Natural killer cell treated with Interleukin-12 subunit alpha and Interleukin-12 subunit beta and Interleukin-15 and Interleukin-18, amount 100 ng/mL, for 72 hours (primary cell): ENCODE measurements around the gene CKAP2L. TPM values are rescaled to one million over a fixed set of nuclear protein-coding genes. Genes with fewer than 3 reads are reported as not detected.

Source experiments
- ATAC-seq, 2 donors: fragments of 150-1000 bp; cut with Tn5 transposase in 1 of 2; sonication (Bioruptor Pico), chemical (Tn5 transposase) in 1 of 2; 2 replicates each; pipeline ENCODE4 v1.10.0; 2021
- DNase-seq: peaks from one replicate; pipeline ENCODE4 v3.0.0; 2022; ENCODE audit warnings: low spot score
- H3K27ac Mint-ChIP-seq, 2 donors: 1 replicate in 1 of 2; 2 replicates in 1 of 2; pipeline ENCODE4 v1.8.0; 2022; ENCODE audit warnings: mixed read lengths in 2 of 2, mild to moderate bottlenecking in 1 of 2, moderate library complexity in 1 of 2
- H3K27me3 Mint-ChIP-seq, 2 donors: 1 replicate in 1 of 2; 2 replicates in 1 of 2; pipeline ENCODE4 v1.8.0; 2022; ENCODE audit warnings: mixed read lengths in 2 of 2
- H3K36me3 Mint-ChIP-seq: one replicate; pipeline ENCODE4 v1.8.0; 2022; ENCODE audit warnings: mixed read lengths
- H3K4me1 Mint-ChIP-seq, 2 donors: 1 replicate in 1 of 2; 2 replicates in 1 of 2; pipeline ENCODE4 v1.8.0; 2022; ENCODE audit warnings: low read depth in 2 of 2, mixed read lengths in 2 of 2, mild to moderate bottlenecking in 1 of 2
- H3K4me3 Mint-ChIP-seq: one replicate; pipeline ENCODE4 v1.8.0; 2022; ENCODE audit warnings: mixed read lengths
- H3K9me3 Mint-ChIP-seq: 2 replicates; pipeline ENCODE4 v1.8.0; 2022; ENCODE audit warnings: mixed read lengths
- total RNA-seq, 2 donors: library from RNA; stranded (reverse); gene quantifications; one replicate each; pipeline ENCODE4 v1.2.3, GENCODE V29; 2022

The CKAP2L gene
- total RNA-seq, 2 donors from 2014 or later = 26.8 to 45.7 TPM

GRCh38 chr2:112787294-112787693 lies 22.9 kb upstream of the CKAP2L start:
- Mint-ChIP-seq H3K27me3 (peaks cover 0 to 17% of the 10 kb centered on the region in 2 donors), H3K4me3 (no peak overlapping the region), H3K4me1 (peaks cover 20 to 30% of the 10 kb centered on the region in 2 donors), H3K36me3 (no peaks in the 10 kb centered on the region), H3K27ac (peak overlapping the region in 1 of 2 donors; percentile 56), H3K9me3 (no peaks in the 10 kb centered on the region)
- no peak for DNase-seq
- ATAC-seq = no peak

- Mint-ChIP-seq H3K27ac (peak within 1 kb of the TSS; percentile 35 to 64), H3K9me3 (no peaks in the 10 kb centered on the region), H3K27me3 (peaks cover 0 to 17% of the 10 kb centered on the region in 2 donors), H3K4me3 (peak within 1 kb of the TSS; percentile 36), H3K36me3 (no peaks in the 10 kb centered on the region), H3K4me1 (peaks cover 20 to 38% of the 10 kb centered on the region in 2 donors)
- DNase-seq = peak; percentile 64
- peak; percentile 52 to 86 for ATAC-seq
Measured at GRCh38 chr2:112784199-112785189, 20.1 kb upstream of the CKAP2L start, which contains the start of gene IL1A. Gene IL1A, minus strand, starts transcription at chr2:112784493. Its CDS starts 723 bp downstream, at chr2:112783770.

- Mint-ChIP-seq H3K9me3 (no peaks in the 10 kb centered on the region), H3K27me3 (peaks cover 0 to 17% of the 10 kb centered on the region in 2 donors), H3K36me3 (no peaks in the 10 kb centered on the region), H3K27ac (peak overlapping the region in 1 of 2 donors; percentile 64), H3K4me1 (peaks cover 20 to 38% of the 10 kb centered on the region in 2 donors), H3K4me3 (no peak overlapping the region)
- ATAC-seq (no peak), DNase-seq (no peak)
Measured at GRCh38 chr2:112783187-112783714, 18.8 kb upstream of the CKAP2L start.

DNA sequence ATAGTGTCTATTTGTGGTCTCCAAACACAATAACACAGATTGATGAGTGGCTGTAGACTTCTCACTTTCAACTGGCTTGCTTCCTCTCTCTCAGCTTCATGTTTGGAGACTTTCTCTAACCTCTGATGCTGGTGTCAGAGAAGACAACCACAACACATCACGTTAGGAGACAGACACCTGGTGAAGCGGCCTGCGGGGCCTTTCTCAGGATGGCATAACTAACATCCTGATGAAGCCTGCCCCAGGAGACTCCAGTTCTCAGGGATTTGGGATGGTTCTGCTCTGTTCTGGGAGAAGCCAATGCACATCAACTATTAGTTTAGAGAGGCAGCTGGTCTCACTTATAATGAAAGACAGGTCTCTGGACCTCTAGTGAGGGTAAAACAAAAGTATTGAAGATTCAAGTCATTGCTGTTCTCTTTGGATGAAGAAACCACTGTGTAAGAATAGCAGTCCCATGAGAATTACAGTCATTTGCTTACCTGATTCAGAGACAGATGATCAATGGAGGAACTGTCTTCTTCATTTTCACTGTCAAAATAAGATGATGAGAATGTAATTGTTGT lies 17.9 kb upstream of the CKAP2L start:
- H3K4me1 Mint-ChIP-seq = peaks cover 23 to 42% of the 10 kb centered on the region in 2 donors
- no peak overlapping the region for H3K4me3 Mint-ChIP-seq
- peaks cover 2% of the 10 kb centered on the region for H3K9me3 Mint-ChIP-seq
- DNase-seq (no peak), ATAC-seq (no peak)
- H3K36me3 Mint-ChIP-seq = no peaks in the 10 kb centered on the region
- peaks cover 0 to 17% of the 10 kb centered on the region in 2 donors for H3K27me3 Mint-ChIP-seq
- H3K27ac Mint-ChIP-seq = peak overlapping the region in 1 of 2 donors; percentile 43

GRCh38 chr2:112779598-112779997 lies 15.2 kb upstream of the CKAP2L start:
- Mint-ChIP-seq H3K4me3 (no peak overlapping the region), H3K27me3 (peaks cover 0 to 13% of the 10 kb centered on the region in 2 donors), H3K27ac (no peak overlapping the region), H3K9me3 (peaks cover 7% of the 10 kb centered on the region), H3K4me1 (peaks cover 37 to 55% of the 10 kb centered on the region in 2 donors), H3K36me3 (no peaks in the 10 kb centered on the region)
- no peak for DNase-seq
- ATAC-seq = no peak

GRCh38 chr2:112777036-112777435 lies 12.6 kb upstream of the CKAP2L start:
- Mint-ChIP-seq H3K27ac (peak overlapping the region in 1 of 2 donors; percentile 87), H3K27me3 (no peaks in the 10 kb centered on the region), H3K9me3 (peaks cover 7% of the 10 kb centered on the region), H3K36me3 (no peaks in the 10 kb centered on the region), H3K4me3 (peak overlapping the region; percentile 6), H3K4me1 (peaks cover 23 to 32% of the 10 kb centered on the region in 2 donors)
- ATAC-seq = no peak
- no peak for DNase-seq

DNA sequence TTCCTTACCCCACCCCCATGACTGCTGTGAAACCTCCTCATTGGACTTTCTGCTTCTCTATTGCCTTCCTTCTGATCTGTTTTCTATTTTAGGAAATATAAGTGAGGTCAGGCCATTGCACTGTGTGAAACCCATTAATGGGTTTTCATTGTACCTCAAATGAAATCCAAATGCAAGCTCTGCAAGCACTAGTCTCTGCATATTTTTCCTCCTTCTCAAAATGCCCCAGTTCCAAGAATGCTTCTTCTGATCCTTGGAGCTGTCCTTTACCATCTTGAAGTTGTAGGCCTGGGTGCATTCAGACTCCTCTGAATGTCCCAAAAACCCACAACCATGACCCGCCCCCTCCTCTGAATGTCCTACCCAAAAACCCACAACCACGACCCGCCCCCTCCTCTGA lies 11.7 kb upstream of the CKAP2L start:
- no peak overlapping the region for H3K4me3 Mint-ChIP-seq
- no peak for ATAC-seq
- H3K36me3 Mint-ChIP-seq = no peaks in the 10 kb centered on the region
- no peak for DNase-seq
- H3K4me1 Mint-ChIP-seq = peaks cover 23 to 25% of the 10 kb centered on the region in 2 donors
- no peaks in the 10 kb centered on the region for H3K27me3 Mint-ChIP-seq
- peak overlapping the region in 1 of 2 donors; percentile 39 for H3K27ac Mint-ChIP-seq
- H3K9me3 Mint-ChIP-seq = peaks cover 7% of the 10 kb centered on the region

DNA sequence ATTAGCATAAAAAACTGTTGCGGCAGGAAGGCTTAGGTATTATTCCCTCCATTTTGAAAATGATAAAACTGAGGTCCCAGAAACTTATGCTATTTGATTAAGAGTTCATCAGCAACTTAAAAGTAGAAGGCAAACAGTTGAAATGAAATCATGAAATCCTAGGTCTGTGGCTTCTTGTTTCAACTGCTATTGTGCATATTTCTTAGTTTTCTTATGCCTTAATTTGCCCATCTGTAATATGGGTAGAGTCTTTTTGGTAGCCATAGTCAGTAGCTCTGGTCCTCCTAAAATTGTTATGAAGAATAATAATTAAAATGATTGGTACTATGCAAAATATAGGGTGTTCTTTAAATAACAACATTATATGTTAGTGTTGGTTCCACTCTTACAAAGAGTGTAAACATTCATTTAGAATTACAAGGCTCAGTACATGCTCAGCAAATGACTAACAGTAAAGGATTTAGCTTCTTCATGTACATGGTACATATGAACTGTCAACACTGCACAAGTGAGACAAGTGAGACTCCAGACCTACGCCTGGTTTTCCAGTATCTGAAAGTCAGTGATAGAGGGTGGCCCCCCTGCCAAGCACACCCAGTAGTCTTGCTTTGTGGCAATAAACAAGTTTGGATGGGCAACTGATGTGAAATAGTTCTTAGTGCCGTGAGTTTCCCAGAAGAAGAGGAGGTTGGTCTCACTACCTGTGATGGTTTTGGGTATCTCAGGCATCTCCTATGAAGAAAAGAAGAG lies 10.3 kb upstream of the CKAP2L start:
- no peak overlapping the region for H3K27ac Mint-ChIP-seq
- no peaks in the 10 kb centered on the region for H3K27me3 Mint-ChIP-seq
- peaks cover 23 to 25% of the 10 kb centered on the region in 2 donors for H3K4me1 Mint-ChIP-seq
- H3K9me3 Mint-ChIP-seq = peaks cover 7% of the 10 kb centered on the region
- no peaks in the 10 kb centered on the region for H3K36me3 Mint-ChIP-seq
- no peak overlapping the region for H3K4me3 Mint-ChIP-seq
- ATAC-seq (no peak), DNase-seq (no peak)

- no peak overlapping the region for H3K27ac Mint-ChIP-seq
- ATAC-seq (no peak), DNase-seq (no peak)
- H3K4me1 Mint-ChIP-seq = peaks cover 29 to 30% of the 10 kb centered on the region in 2 donors
- no peaks in the 10 kb centered on the region for H3K36me3 Mint-ChIP-seq
- H3K27me3 Mint-ChIP-seq = no peaks in the 10 kb centered on the region
- peaks cover 11% of the 10 kb centered on the region for H3K9me3 Mint-ChIP-seq
- no peak overlapping the region for H3K4me3 Mint-ChIP-seq
Measured at GRCh38 chr2:112773556-112773955, 9.1 kb upstream of the CKAP2L start.

DNA sequence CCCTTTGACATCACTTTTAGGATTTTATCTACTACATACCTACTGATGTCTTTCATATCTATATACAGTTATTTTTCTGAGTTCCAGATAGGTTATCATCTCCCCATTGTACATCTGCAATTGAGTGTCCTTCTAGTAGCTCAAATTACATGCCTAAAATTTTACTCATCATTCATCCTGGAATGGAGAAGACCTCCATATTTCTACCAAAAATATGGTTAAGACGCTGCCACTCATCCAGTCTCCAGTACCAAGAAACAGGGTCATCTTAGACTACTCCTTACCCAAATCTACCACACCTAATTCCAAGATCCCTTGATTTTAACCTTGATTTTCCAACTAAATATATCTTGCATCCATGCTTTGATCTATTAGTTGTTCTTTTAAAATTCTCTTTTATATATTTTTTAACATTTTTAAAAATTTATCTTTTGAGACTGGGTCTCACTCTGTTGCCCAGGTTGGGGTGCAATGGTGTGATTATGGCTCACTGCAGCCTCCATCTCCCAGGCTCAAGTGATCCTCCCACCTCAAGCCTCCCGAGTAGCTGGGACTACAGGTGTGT lies 8.6 kb upstream of the CKAP2L start:
- DNase-seq (no peak), ATAC-seq (no peak)
- Mint-ChIP-seq H3K4me3 (no peak overlapping the region), H3K36me3 (no peaks in the 10 kb centered on the region), H3K4me1 (peaks cover 35% of the 10 kb centered on the region in 2 donors), H3K9me3 (peaks cover 11% of the 10 kb centered on the region), H3K27me3 (no peaks in the 10 kb centered on the region), H3K27ac (no peak overlapping the region)

GRCh38 chr2:112772322-112772721 lies 7.9 kb upstream of the CKAP2L start:
- peaks cover 35 to 36% of the 10 kb centered on the region in 2 donors for H3K4me1 Mint-ChIP-seq
- no peak for ATAC-seq
- no peaks in the 10 kb centered on the region for H3K36me3 Mint-ChIP-seq
- no peak for DNase-seq
- H3K4me3 Mint-ChIP-seq = no peak overlapping the region
- no peaks in the 10 kb centered on the region for H3K27me3 Mint-ChIP-seq
- peaks cover 9% of the 10 kb centered on the region for H3K9me3 Mint-ChIP-seq
- peak overlapping the region in 1 of 2 donors; percentile 18 for H3K27ac Mint-ChIP-seq

GRCh38 chr2:112768432-112768831 lies 4.0 kb upstream of the CKAP2L start:
- H3K27ac Mint-ChIP-seq = peak overlapping the region; percentile 47 to 87
- DNase-seq (no peak), ATAC-seq (no peak)
- no peaks in the 10 kb centered on the region for H3K27me3 Mint-ChIP-seq
- H3K9me3 Mint-ChIP-seq = peaks cover 4% of the 10 kb centered on the region
- no peaks in the 10 kb centered on the region for H3K36me3 Mint-ChIP-seq
- H3K4me3 Mint-ChIP-seq = peak overlapping the region; percentile 64
- peaks cover 39 to 43% of the 10 kb centered on the region in 2 donors for H3K4me1 Mint-ChIP-seq
